Retinal pigment epithelial cell (primary cell): ENCODE measurements around the gene ZNF816.
"Not testable (repeated sequence)": the region's sequence is repeated elsewhere in the genome, so short reads cannot be mapped to it uniquely, and the experiment has no call there.

Source experiments
- DNase-seq: peaks from one replicate; pipeline ENCODE4 v3.0.0-alpha.2; 2010; ENCODE audit warnings: low read depth
- H3K4me3 ChIP-seq: 2 replicates; pipeline ENCODE4 v1.5.1; 2011; ENCODE audit warnings: mild to moderate bottlenecking, low read length, control low read depth, moderate library complexity
- TF ChIP-seq, protein P1 (sequence below): conservative IDR thresholded peaks from 2 replicates; pipeline ENCODE4 v1.5.1; 2011; ENCODE audit warnings: low read depth, low read length, control low read depth, inconsistent platforms

The ZNF816 gene

DNA sequence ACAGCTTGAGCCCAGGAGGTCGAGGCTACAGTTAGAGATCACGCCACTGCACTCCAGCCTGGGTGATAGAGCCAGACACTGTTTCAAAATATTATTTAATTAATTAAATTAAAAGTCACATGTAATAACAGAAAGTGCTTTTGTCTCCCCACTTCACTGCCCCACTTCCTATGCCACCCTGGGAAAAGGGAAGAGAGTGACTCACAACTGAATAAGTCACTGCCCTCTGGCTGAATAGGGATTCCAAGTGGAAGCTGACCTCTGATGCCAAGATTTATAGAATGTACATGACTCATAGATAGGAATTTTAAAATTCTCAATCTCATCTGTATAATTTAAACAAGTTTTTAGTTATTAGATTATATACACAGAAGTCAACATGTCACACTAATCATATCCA lies 28.8 kb upstream of the ZNF816 start:
- H3K4me3 ChIP-seq = no peak overlapping the region
- TF ChIP-seq, protein P1, sequence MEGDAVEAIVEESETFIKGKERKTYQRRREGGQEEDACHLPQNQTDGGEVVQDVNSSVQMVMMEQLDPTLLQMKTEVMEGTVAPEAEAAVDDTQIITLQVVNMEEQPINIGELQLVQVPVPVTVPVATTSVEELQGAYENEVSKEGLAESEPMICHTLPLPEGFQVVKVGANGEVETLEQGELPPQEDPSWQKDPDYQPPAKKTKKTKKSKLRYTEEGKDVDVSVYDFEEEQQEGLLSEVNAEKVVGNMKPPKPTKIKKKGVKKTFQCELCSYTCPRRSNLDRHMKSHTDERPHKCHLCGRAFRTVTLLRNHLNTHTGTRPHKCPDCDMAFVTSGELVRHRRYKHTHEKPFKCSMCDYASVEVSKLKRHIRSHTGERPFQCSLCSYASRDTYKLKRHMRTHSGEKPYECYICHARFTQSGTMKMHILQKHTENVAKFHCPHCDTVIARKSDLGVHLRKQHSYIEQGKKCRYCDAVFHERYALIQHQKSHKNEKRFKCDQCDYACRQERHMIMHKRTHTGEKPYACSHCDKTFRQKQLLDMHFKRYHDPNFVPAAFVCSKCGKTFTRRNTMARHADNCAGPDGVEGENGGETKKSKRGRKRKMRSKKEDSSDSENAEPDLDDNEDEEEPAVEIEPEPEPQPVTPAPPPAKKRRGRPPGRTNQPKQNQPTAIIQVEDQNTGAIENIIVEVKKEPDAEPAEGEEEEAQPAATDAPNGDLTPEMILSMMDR = no peak
- DNase-seq = peak; percentile 64

DNA sequence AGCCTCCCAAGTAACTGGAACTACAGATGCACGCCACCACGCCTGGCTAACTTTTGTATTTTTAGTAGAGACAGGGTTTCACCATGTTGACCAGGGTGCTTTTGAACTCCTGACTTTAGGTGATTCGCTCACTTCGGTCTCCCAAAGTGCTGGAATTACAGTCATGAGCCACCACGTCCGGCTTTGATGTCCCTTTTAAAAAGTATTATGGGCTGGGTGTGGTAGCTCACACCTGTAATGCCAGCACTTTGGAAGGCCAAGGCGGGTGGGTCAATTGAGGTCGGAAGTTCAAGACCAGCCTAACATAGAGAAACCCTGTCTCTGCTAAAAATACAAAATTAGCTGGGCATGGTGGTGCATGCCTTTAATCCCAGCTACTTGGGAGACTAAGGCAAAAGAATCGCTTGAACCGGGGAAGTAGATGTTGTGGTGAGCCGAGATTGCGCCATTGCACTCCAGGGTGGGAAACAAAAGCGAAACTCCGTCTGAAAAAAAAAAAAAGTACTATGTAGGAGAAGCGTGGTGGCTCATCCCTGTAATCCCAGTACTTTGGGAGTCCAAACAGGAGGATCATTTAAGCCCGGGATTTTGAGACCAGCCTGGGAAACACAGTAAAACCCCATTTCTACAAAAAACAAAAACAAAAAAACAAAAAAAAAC lies 28.2 kb upstream of the ZNF816 start:
- no peak for DNase-seq
- H3K4me3 ChIP-seq = no peak overlapping the region
- TF ChIP-seq, protein P1 = no peak

DNA sequence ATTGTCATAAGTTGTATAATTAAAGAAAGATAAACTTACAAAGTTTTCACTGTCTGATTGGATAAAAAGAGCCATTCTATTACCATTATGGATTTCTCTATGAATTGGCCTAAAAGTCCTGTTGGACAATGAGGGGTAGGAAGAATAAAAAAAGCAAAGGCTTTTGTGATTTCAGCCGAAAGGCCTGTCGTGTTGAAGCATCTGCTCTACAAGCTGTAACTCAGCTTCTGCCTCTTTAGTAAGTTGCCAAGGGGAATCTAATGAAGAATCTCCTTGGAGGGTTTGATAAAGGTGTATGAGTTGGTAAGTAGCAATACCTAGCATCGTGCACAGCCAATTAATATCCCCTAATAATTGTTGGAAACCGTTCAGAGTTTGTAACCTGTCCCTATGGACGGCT lies 25.8 kb upstream of the ZNF816 start:
- no peak for DNase-seq
- H3K4me3 ChIP-seq = no peak overlapping the region
- TF ChIP-seq, protein P1 = no peak

DNA sequence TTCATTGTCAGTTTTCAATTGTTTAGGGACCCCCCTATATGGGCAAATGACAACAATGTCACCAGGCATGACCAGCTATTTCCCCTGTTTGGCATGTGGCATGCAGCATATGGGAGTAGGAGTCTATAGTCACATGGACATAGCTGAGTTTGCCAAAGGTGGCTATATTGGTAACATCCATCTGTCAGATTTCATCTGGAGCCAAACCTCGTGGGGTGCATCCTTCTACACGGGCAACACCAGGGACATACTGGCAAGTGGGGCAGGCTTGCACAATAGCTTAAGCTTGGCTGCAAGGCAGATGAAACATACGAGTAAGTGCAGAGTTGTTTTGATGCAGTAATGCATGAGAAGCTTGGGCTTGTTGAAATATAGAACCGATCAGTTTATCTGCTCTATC lies 24.5 kb upstream of the ZNF816 start:
- DNase-seq = no peak
- no peak overlapping the region for H3K4me3 ChIP-seq
- TF ChIP-seq, protein P1 = no peak

DNA sequence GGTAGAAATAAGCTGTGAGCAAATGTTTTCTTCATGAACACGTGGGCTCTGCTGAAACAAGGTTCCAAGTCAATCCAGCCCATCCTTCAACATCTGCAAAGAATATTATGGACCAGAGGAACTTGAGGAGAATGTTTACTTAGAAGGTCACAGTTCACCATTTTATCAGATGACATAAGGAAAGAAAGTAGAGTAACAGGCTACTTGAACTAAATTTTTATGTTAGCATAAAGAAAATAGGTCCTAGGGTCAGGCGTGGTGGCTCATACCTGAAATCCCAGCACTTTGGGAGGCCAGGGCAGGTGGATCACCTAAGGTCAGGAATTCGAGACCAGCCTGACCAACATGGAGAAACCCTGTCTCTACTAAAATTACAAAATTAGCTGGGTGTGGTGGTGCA lies 20.5 kb upstream of the ZNF816 start:
- not testable (repeated sequence) for DNase-seq, H3K4me3 ChIP-seq

DNA sequence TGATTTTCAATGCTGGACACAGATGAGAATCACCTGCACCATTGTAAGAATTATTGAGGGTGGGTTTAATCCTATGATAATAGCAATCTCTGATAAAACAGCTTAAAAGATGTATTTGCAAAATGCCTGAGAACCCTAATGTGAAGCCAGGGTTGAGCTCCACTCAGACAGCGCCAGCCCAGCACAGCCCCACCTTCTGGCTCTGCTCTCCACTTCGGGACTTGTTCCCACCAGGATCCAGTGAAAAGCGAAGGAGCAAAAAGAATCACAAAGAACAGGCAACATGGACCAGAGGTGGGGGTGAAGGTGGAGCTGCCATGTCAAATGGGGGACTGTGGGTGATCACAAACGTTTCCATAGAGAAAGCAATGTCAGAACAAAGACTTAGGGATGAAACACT lies 18.6 kb upstream of the ZNF816 start:
- H3K4me3 ChIP-seq = no peak overlapping the region
- TF ChIP-seq, protein P1 = no peak
- DNase-seq = no peak

DNA sequence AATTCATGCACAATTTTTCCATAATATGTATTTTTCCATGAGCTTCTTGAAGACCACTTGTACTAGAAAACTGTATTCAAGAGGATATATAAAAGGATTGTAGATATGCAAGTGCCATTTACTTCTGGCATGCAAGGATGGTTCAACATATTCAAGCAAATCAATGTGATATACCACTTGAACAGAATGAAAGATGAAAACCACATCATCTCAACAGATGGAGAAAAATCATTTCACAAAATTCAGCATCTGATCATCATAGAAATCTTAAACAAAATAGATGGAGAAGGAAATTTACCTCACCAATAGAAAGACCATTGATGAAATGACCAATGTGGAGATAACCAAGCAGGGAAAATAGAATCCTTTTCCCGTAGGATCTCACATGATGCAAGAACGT lies 5.1 kb upstream of the ZNF816 start:
- DNase-seq = no peak
- no peak overlapping the region for H3K4me3 ChIP-seq
- TF ChIP-seq, protein P1 = no peak
